ENCODE results near the gene DDX6.

DNA sequence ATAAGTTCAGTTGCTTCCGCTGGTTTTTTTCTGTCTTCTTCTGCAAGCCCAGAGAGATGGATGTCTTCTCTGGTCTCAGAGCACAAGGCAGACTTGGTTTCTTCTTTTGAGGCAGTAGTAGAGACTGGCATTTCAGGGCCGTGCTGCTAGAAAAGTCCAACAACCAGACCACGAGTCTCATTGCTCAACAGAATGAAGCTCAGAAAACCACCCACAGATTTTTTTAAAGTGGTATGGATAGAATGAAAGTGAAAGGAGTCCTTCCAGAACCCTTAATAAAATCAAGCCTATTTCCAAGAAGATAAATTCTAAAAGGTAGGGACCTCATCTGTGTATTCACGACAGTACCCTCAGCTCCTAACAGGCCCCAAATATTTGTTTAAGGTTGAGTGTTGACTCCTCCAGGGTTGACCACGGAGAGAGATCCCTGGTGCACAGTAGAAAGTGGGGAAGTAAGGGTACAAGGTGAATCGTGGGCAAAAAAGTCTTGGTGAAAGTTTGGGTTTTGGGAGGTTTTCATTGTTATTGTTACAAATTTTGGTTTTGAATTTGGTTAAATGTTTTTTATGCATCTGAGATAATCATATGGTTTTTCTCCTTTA, 43.6 kb upstream of the DDX6 start:
- TF ChIP-seq, protein P1, sequence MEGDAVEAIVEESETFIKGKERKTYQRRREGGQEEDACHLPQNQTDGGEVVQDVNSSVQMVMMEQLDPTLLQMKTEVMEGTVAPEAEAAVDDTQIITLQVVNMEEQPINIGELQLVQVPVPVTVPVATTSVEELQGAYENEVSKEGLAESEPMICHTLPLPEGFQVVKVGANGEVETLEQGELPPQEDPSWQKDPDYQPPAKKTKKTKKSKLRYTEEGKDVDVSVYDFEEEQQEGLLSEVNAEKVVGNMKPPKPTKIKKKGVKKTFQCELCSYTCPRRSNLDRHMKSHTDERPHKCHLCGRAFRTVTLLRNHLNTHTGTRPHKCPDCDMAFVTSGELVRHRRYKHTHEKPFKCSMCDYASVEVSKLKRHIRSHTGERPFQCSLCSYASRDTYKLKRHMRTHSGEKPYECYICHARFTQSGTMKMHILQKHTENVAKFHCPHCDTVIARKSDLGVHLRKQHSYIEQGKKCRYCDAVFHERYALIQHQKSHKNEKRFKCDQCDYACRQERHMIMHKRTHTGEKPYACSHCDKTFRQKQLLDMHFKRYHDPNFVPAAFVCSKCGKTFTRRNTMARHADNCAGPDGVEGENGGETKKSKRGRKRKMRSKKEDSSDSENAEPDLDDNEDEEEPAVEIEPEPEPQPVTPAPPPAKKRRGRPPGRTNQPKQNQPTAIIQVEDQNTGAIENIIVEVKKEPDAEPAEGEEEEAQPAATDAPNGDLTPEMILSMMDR (IDR thresholded peaks at IDR 0.05) = no peak
- no peak for TF ChIP-seq POLR2A (IDR thresholded peaks at IDR 0.05)
